GM19099 (cell line): Measurements from ENCODE around the gene DYNC1H1.

ENCODE experiments used
- POLR2A ChIP-seq: IDR thresholded peaks from 3 replicates; pipeline ENCODE4 v1.6.1; 2011; ENCODE audit warnings: low read depth; ENCODE audit not compliant: insufficient read length; ENCODE audit errors: extremely low read depth

Gene DYNC1H1

DNA sequence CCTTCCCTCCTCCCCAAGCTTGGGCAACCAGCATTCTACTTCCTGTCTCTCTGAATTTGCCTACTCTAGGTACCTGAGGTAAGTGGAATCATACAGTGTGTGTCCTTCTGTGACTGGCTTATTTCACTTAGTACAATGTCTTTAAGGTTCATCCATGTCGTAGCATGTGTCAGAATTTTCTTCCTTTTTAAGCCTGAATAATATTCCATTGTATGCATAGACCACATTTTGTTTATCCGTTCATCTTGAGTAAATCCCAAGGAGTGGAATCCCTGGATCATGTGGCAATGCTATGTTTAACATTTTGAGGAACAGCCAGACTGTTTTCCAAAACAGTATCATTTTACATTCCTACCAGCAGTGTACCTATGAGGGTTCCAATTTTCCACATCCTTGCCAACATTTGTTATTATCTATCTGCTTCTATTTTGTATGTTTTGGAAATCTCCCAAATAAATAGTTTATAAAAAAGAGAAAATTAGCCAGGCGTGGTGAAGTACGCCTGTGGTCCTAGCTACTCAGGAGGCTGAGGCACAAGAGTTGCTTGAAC, 110.1 kb downstream of the DYNC1H1 start:
- TF ChIP-seq POLR2A, result no peak

DNA sequence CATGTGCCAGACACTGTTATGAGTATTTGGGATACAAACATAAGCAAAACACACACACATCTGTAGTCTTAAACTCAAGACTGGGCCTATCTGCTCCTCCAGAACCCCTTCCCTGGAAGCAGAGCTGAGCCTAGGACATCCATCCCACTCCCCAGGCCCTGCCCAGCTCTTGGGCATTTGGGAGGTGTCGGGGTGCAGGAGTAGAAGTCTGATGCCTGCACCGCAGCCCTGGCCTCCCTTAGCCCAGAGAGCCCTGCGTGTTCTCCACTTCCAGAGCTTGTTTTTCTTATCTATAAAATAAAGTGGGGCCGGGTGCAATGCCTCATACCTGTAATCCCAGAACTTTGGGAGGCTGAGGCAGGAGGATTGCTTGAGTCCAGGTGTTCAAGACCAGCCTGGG, 110.8 kb downstream of the DYNC1H1 start:
- no peak for TF ChIP-seq POLR2A

DNA sequence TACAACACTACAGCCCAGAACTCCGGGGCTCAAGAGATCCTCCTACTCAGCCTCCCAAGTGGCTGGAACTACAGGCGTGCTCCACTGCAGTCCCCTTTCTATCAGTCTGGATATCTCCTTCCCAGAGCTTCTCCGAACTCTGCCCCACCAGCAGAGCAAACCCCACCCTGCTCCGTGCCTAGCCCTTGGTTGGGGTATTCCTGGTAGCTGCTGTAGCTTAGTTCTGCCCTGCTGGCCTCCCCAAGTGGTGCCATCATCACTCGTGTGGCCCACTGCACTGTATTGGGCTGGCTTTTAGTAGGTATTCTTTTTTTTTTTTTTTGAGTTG, 113.0 kb downstream of the DYNC1H1 start:
- TF ChIP-seq POLR2A, result no peak

DNA sequence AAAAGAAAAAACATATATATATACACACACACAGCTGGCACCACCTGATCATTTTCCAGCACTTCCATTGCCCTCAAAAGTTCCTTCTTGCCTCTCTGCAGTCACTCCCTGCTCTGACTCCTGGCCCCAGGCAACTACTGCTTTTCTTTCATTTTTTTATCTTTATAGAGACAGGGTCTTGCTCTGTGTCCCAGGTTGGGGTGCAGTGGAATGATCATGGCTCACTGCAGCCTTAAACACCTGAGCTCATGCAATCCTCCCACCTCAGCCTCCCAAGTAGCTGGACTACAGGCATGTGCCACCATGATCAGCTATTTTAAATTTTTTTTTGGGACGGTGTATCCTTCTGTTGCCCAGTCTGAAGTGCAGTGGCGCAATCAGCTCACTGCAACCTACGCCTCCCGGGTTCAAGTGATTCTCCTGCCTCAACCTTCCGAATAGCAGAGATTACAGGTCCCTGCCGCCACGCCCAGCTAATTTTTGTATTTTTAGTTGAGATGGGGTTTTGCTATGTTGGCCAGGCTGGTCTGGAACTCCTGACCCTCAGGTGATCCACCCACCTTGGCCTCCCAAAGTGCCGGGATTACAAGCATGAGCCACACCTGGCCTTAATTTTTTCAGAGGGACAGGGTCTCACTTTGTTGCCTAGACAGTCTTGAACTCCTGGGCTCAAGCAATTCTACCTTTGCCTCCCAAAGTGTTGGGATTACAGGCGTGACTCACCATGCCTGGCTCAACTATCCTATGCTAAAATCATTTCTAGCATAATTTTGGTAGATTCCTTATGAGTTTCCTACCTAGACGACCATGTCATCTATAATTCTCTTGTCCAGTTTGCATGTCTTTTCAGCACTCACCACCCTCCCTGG, 114.7 kb downstream of the DYNC1H1 start:
- peak; percentile 14 for TF ChIP-seq POLR2A

DNA sequence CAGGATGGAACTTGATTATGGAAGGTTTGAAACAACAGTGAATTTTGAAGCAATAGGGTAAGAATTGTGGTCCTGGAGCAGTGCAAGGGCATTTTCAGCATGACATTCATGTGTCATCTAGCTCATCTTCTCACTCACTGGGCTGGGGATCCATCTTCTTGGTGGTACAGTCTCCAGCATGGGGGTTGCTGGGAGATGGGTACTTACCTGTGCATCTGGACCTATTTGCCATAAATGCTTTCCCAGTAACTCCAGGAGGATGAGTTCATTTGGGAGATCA, 115.3 kb downstream of the DYNC1H1 start:
- no peak for TF ChIP-seq POLR2A

DNA sequence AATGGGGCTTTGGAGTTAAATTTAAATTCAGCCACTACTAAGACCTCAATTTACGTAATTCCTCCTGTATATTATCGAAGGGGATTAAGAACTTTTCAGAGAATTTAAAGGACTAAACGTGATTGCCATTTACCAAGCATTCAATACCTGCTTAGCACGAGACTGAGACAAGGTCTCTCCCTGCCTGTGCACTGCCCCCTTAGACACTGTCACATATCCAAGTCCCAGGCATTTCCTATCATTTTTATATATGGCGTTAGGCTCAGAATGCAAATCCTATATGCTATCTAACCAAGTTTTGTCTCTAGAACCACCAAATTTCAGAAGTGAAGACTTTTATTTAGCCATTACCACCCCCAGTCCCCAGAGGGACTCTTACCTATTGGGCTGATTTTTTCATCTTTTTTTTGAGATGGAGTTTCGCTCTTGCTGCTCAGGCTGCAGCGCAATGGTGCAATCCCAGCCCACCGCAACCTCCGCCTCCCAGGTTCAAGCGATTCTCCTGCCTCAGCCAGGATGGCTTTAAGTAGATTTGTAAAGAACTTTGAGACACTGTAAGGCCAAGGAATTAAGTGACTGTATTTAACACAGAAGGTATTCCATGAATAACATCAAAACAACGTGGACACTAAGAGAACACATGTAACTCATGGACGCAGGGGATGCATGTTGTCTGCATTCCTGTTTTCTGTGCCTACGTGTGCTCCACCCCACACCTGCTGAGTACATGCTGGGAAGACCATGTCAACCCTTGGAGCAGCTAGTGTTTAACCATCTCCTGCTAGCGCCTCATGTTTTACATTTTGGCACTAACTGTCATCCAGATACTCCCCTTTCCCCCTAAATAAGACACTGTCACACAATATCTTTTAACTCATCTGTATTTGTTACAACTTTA, 116.1 kb downstream of the DYNC1H1 start:
- TF ChIP-seq POLR2A, result no peak

DNA sequence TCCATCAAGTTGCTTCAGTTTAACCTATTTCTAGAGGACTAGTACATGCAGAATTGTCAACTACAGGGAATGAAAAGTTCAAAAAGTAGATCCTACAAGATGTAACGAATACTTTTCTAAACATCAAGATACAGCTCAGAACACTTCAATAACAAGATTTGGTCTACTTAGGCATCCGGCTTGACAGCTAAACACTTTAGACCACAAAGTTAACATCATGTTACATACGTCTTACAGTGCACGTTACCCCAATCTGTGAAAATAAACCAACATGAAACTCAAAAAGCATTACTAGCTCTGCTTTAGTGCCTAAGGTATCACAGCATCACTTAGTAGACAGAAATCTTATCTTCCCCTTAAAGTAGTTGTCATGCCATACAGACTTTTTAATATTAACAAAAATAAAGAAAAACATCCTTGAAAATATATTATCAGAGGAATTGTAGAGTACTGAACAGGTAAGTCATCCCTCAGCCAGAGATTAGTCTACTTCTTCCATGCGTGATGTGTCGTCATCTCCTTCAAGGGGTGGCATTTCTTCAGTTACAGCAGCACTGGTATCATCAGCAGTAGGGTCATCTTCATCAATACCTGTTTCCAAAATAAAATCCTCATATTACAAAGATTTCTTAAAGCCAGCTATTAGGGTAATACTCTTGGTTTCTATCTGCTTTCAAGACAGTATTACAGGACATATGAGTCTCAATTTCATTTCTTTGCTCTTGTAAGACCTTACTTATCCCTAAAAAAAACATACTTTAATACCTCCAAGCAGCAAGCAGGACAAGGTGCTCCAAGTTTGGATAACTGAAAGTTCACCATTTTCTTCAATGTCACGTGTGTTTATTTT, 117.1 kb downstream of the DYNC1H1 start:
- TF ChIP-seq POLR2A, result no peak

DNA sequence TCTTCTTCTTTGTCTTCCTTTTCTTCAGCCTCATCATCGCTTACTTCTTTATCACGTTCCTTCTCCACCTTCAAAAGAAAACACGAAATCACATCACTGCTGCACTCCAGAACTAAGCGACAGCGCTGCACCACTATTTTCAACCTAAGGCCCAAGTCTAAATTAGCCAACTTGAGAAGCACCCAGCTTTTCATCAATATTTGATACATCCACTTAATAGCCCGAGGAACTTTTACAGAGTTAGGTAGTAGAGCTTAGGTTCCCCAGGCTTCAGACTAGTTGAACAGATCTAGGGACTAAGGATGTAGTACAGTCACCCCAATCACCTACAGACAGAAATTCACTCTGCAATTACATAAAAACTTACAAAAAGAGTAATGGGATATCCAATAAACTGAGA, 120.6 kb downstream of the DYNC1H1 start:
- TF ChIP-seq POLR2A, result no peak

DNA sequence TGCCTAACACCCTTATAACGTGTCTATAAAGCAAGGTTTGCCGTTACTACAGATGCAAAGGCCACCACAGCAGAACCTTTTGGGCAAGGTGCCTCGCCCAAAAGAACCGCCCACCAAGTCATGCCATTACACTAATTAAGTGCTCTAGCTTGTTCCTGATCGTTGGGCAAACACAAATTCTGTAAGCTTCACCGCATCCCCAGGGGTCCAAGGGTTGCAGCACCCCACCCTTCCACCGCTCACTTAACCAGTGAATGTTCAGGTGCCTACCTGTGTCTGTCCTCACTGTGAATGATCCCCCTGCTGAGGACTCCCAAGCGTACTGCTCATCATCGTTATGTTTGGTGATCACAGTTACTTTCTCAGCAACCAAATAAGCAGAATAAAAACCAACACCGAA, 121.1 kb downstream of the DYNC1H1 start:
- TF ChIP-seq POLR2A, result no peak

DNA sequence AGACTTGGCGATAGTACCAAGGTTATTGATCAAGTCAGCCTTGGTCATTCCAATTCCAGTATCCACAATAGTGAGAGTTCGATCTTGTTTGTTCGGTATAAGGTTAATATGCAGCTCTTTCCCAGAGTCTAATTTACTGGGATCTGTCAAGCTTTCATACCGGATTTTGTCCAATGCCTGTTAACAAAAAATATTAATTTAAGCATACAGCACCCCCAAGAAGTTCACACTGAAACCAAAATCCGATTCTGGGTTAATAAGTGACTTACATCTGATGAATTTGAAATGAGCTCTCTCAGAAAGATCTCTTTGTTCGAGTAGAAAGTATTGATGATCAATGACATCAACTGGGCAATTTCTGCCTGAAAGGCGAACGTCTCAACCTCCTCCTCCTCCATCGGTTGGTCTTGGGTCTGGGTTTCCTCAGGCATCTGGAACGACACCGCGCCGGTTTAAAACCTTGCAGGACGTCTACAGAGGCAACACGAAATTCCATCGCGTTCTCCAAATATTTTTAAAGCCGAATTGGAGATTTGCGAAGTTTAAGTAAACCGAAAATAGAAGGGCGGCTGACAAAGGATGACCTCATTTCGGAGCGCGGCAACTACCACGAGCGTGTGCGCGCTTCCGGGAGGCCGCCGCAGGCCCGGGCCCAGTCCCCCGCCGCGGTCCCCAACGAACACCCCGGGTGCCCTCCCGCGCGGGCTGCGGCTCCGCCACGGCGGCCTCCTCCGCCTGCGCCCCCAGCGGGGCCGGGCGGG, 121.8 kb downstream of the DYNC1H1 start:
- no peak for TF ChIP-seq POLR2A

DNA sequence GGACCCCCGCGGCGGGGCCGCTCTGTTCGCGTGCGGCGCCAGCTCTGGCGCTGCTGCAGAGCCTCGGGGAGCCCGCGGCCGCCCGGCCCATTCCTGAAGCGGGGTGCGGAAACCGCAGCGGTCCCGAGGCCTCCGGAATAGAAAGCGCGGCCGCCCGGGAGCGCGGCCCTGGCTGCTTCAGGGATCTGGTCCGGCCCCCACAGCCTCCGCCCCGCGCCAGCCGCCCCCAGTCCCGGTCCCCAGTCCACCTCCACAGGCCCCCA, 122.3 kb downstream of the DYNC1H1 start:
- no peak for TF ChIP-seq POLR2A

DNA sequence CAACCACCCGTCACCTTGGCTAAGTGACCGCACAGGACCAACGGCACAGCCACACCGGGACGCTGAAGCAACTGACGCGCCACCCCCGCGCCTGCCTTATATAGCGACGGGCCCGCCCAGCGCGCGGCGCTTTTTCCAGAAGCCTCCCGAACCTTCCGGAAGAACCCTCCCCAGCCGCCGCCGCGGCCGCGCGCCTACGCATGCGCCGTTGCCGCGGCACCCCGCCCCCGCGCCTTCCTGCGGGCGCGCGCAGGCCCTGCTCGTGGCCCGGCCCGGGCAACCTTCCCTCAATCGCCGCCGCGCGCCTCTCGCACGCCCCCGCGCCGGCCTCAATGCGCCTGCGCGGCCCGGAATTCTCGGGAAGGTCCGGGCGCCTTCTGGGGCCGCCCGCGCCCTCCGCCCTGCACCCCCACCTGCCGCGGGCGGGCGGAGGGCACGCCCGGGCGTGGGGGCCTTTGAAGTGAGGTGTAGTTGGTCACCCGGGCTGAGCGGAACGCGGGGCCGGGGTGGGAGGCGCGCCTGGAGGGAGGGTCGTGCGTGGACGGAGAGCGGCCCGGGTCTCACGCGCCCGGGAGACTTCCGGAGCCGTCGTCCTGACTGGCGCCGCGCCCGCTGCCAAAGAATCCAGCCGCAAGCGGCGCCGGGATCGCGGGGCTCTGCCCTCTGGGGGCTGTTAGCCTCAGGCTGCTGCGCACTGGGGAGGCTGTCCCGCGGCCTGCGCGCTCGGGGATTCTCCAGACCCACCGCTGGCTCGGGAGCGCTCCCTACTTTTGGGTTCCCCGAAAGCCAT, 122.8 kb downstream of the DYNC1H1 start, which contains the start of gene HSP90AA1:
Gene HSP90AA1, minus strand, starts transcription at position 73 of the 790 bp plus-strand sequence. CDS start 666 bp downstream, outside the sequence.
- peak; percentile 99 for TF ChIP-seq POLR2A

DNA sequence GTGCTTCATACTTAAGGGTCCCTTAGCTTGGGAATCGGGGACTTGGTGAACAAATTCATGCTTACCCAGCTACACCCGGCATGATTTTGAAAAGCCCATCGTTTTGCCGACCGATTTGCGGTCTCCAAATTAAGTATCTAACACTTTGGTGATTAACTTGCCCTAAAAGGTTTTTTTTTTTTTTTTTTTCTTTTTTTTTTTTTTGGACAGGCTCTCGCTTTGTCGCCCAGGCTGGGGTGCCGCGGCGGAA, 123.3 kb downstream of the DYNC1H1 start:
- TF ChIP-seq POLR2A, result no peak

DNA sequence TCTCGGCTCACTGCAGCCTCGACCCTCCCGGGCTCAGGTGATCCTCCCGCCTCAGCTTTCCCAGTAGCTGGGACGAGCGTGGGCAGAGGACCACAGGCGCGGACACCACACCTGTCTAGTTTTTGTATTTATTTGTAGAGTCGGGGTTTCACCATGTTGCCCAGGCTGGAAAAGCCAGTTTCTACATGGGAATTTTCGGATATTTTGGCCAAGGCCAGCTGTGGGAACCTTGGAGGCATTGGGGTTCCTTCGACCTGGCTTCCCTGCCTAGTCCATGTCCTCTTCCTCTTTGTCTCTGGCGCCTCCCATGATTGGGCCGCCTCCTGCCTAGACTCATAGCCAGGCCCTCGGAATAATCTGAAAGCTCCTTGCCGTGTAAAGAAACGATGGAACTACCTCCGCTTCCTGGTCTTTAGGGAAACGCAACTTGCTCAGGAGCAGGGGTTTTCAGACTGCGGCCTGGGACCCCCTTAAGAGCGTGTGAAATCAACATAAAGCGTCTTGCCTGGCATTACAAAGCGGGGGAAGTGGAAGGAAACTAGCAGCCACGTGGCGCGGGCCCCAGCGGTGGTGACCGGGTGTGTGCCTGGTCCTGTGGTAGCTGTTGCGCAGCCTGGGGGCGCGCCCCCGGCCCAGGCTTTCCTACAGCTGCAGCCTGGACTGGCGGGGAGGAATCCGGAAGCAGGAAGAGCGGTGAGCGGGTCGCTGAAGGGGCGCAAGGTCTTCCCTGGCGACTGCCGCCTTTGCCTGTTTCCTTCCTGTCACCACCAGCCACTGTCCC, 123.8 kb downstream of the DYNC1H1 start:
- peak; percentile 49 for TF ChIP-seq POLR2A
